K562 (cell line): ENCODE measurements around the gene TRIM69. TPM values are rescaled to one million over a fixed set of nuclear protein-coding genes. Genes with fewer than 3 reads are reported as not detected.

ENCODE experiments used
- ATF1 ChIP-seq, 2 experiments: fragments of 450-650 bp in 1 of 2; IDR thresholded peaks; 2 replicates each; pipeline ENCODE4 v1.6.1; 2016; ENCODE audit warnings: missing compliant biosample characterization in 1 of 2, missing genetic modification characterization in 1 of 2
- BRD9 ChIP-seq: fragments of 450-650 bp; IDR thresholded peaks from 2 replicates; pipeline ENCODE4 v1.6.1; 2018; ENCODE audit warnings: low read depth; ENCODE audit not compliant: partially characterized antibody
- EP400 ChIP-seq: fragments of 450-650 bp; IDR thresholded peaks from 2 replicates; pipeline ENCODE4 v1.6.1; 2017; ENCODE audit warnings: antibody characterized with exemption, mild to moderate bottlenecking, moderate library complexity
- FIP1L1 ChIP-seq: fragments of 200-400 bp; formaldehyde crosslinking; IDR thresholded peaks from 2 replicates; pipeline ENCODE4 v1.6.1; 2018; ENCODE audit warnings: mild to moderate bottlenecking, low read depth, low read length; ENCODE audit not compliant: poor library complexity, severe bottlenecking
- FOS ChIP-seq: IDR thresholded peaks from 3 replicates; pipeline ENCODE4 v1.6.1; 2011; ENCODE audit not compliant: insufficient read length; ENCODE audit errors: extremely low read depth
- FOSL1 ChIP-seq: fragments of 200-800 bp; sonication (Bioruptor generic); conservative IDR thresholded peaks from 2 replicates; pipeline ENCODE4 v1.6.1; 2016; ENCODE audit warnings: missing genetic modification characterization, missing compliant biosample characterization
- GABPB1 ChIP-seq: sonication (generic); formaldehyde crosslinking; IDR thresholded peaks from 2 replicates; pipeline ENCODE4 v1.8.0; 2022; ENCODE audit warnings: mild to moderate bottlenecking, missing genetic modification reagents
- HDAC2 ChIP-seq: fragments of 450-650 bp; IDR thresholded peaks from 2 replicates; pipeline ENCODE4 v1.6.1; 2016; ENCODE audit warnings: mild to moderate bottlenecking
- HDAC8 ChIP-seq: fragments of 450-650 bp; IDR thresholded peaks from 2 replicates; pipeline ENCODE4 v1.6.1; 2016; ENCODE audit warnings: mild to moderate bottlenecking, missing genetic modification characterization, moderate library complexity, missing compliant biosample characterization
- HLTF ChIP-seq: fragments of 450-650 bp; IDR thresholded peaks from 2 replicates; pipeline ENCODE4 v1.6.1; 2016
- HSF4 ChIP-seq: fragments of 250-450 bp; sonication (Bioruptor Pico); IDR thresholded peaks from 2 replicates; pipeline ENCODE4 v2.1.2; 2022; ENCODE audit warnings: mild to moderate bottlenecking, moderate library complexity, borderline replicate concordance
- ILK ChIP-seq: fragments of 450-650 bp; IDR thresholded peaks from 2 replicates; pipeline ENCODE4 v1.6.1; 2016; ENCODE audit warnings: missing genetic modification characterization, low read depth, mild to moderate bottlenecking, missing compliant biosample characterization, moderate library complexity, borderline replicate concordance
- KLF13 ChIP-seq: fragments of 450-650 bp; IDR thresholded peaks from 2 replicates; pipeline ENCODE4 v1.6.1; 2016; ENCODE audit warnings: missing genetic modification characterization, low read depth, mild to moderate bottlenecking, missing compliant biosample characterization, moderate library complexity, borderline replicate concordance
- LEF1 ChIP-seq: fragments of 450-650 bp; IDR thresholded peaks from 2 replicates; pipeline ENCODE4 v1.6.1; 2016; ENCODE audit warnings: mild to moderate bottlenecking
- MEF2D ChIP-seq: conservative IDR thresholded peaks from 2 replicates; pipeline ENCODE4 v1.6.1; 2016; ENCODE audit warnings: low read depth, missing genetic modification characterization, missing compliant biosample characterization
- NFYB ChIP-seq: IDR thresholded peaks from 2 replicates; pipeline ENCODE4 v1.6.1; 2011; ENCODE audit warnings: mild to moderate bottlenecking, moderate library complexity; ENCODE audit not compliant: insufficient read length; ENCODE audit errors: extremely low read depth
- PCBP2 ChIP-seq: fragments of 200-400 bp; formaldehyde crosslinking; IDR thresholded peaks from 2 replicates; pipeline ENCODE4 v1.6.1; 2018; ENCODE audit warnings: low read length, low read depth, mild to moderate bottlenecking, moderate library complexity; ENCODE audit not compliant: poor library complexity, severe bottlenecking
- RAD51 ChIP-seq: fragments of 450-650 bp; IDR thresholded peaks from 2 replicates; pipeline ENCODE4 v1.7.1; 2016; ENCODE audit warnings: low read depth, mild to moderate bottlenecking, borderline replicate concordance
- RB1 ChIP-seq: fragments of 450-650 bp; IDR thresholded peaks from 2 replicates; pipeline ENCODE4 v1.6.1; 2017; ENCODE audit warnings: low read depth, mild to moderate bottlenecking
- SAFB ChIP-seq: fragments of 200-400 bp; formaldehyde crosslinking; IDR thresholded peaks from 2 replicates; pipeline ENCODE4 v1.6.1; 2017; ENCODE audit warnings: low read depth, low read length, borderline replicate concordance
- SRSF9 ChIP-seq: fragments of 200-400 bp; formaldehyde crosslinking; IDR thresholded peaks from 2 replicates; pipeline ENCODE4 v1.6.1; 2017; ENCODE audit warnings: low read depth, low read length, borderline replicate concordance
- ZFP36 ChIP-seq: fragments of 150-350 bp; IDR thresholded peaks from 2 replicates; pipeline ENCODE4 v1.6.1; 2018; ENCODE audit warnings: low read length, low read depth; ENCODE audit not compliant: partially characterized antibody
- ZKSCAN3 ChIP-seq: fragments of 250-450 bp; sonication (Bioruptor Pico); IDR thresholded peaks from 2 replicates; pipeline ENCODE4 v1.4.0; 2020
- ZNF584 ChIP-seq: fragments of 200-800 bp; sonication (Bioruptor generic); IDR thresholded peaks from 2 replicates; pipeline ENCODE4 v1.6.1; 2016; ENCODE audit warnings: low read depth, mild to moderate bottlenecking, missing genetic modification characterization, missing compliant biosample characterization
- ZNF668 ChIP-seq: fragments of 250-450 bp; sonication (Bioruptor Pico); IDR thresholded peaks from 2 replicates; pipeline ENCODE4 v1.8.0; 2022; ENCODE audit warnings: mild to moderate bottlenecking, inconsistent platforms
- polyA plus RNA-seq, 8 experiments: library from polyadenylated mRNA; depleted of rRNA in 4 of 8; stranded (reverse) in 5 of 8; unstranded in 3 of 8; fragments of >200 nt; fragmentation: Nextera tagmentation in 2 of 8; fragmentation: Illumina TruSeq in 1 of 8; extraction: Ambion mirVana in 2 of 8; extraction: Trizol in 1 of 8; gene quantifications; 2 replicates each; pipeline versions ENCODE4 v1.2.1 to v1.2.3, GENCODE V29; 2011 to 2014; ENCODE audit warnings: inconsistent platforms in 1 of 8, missing spikeins in 1 of 8
- total RNA-seq, 7 experiments: library from RNA; depleted of rRNA in 6 of 7; stranded (reverse); fragments of >200 nt in 6 of 7; fragmentation: Illumina TruSeq in 2 of 7; extraction: Trizol in 2 of 7; gene quantifications; 2 replicates each; pipeline versions ENCODE4 v1.2.1 to v1.2.3, GENCODE V29; 2011 to 2021; ENCODE audit warnings: low replicate concordance in 1 of 7
- TF ChIP-seq, protein P1 (sequence below): fragments of 450-650 bp; IDR thresholded peaks from 2 replicates; pipeline ENCODE4 v1.6.1; 2014; ENCODE audit warnings: low read depth, mild to moderate bottlenecking, moderate library complexity, borderline replicate concordance
- TF ChIP-seq, protein P2 (sequence below): fragments of 450-650 bp; IDR thresholded peaks from 2 replicates; pipeline ENCODE4 v1.6.1; 2017; ENCODE audit warnings: antibody characterized with exemption

The TRIM69 gene
- total and polyA plus RNA-seq, 9 of the 15 experiments (the other 6 are each of a cell fraction or from before 2014, with no cell fraction given), result 1.0 to 4.3 (median 2.3) TPM

DNA sequence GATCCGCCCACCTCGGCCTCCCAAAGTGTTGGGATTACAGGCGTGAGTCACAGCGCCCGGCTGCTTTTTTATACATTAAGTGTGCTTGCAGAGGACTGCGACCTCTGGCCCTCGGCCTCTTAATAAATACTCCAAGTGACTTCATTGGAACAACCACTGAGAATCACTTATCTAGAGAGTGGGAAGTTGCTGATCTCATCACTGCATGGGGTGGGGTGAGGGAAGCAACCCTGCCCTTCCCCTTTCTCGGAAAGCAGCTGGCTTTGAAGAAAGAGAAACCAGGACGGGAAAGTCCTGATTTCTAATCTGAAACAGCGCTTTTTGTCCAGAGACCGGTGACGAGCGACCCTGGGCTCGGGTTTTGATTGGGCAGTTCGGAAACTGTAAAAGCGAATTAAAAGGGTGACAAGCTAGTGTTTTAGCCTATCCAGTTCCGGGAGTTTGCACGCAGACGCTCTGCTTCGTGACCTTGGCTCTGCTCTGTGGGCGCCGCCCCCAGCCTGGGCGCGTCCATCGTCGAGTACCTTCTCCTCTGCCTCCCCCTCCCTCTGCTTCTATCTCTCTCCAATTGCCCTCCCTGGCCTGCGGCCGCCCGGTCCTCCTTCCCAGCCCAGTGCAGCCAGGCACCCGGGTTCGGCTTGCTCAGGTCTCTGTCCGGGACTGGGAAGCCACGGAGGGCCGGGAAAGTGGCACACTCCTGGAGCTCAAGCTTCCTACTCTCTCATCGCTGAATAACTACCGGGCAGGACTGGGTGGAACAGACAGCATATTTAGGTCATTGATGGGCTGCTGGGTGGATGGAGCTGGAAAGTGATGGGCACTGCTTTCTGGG is 7.5 kb upstream of the TRIM69 start (continued):
- TF ChIP-seq GABPB1 (CRISPR knock-in tag), result peak; percentile 33; the same call in 1 of the 2 replicates
- no peak for TF ChIP-seq ZFP36
- no peak for TF ChIP-seq HSF4
- peak; percentile 32 for TF ChIP-seq FOS
- TF ChIP-seq RB1, result no peak
- peak; percentile 69 for TF ChIP-seq LEF1
- no peak for TF ChIP-seq RAD51
- TF ChIP-seq MEF2D (tag), result no peak
- no peak for TF ChIP-seq ILK
- TF ChIP-seq ZNF668 (CRISPR knock-in tag), result no peak
- TF ChIP-seq ZNF584 (CRISPR knock-in tag), result peak; percentile 18; the same call in 1 of the 2 replicates
- TF ChIP-seq, protein P1, sequence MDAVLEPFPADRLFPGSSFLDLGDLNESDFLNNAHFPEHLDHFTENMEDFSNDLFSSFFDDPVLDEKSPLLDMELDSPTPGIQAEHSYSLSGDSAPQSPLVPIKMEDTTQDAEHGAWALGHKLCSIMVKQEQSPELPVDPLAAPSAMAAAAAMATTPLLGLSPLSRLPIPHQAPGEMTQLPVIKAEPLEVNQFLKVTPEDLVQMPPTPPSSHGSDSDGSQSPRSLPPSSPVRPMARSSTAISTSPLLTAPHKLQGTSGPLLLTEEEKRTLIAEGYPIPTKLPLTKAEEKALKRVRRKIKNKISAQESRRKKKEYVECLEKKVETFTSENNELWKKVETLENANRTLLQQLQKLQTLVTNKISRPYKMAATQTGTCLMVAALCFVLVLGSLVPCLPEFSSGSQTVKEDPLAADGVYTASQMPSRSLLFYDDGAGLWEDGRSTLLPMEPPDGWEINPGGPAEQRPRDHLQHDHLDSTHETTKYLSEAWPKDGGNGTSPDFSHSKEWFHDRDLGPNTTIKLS, result no peak
- peak; percentile 96; the same call in 1 of the 2 replicates for TF ChIP-seq HDAC2
- no peak for TF ChIP-seq ATF1 (CRISPR knock-in tag; IDR thresholded peaks at IDR 0.05)
- TF ChIP-seq ATF1 (tag; IDR thresholded peaks at IDR 0.05), result peak; percentile 97
- TF ChIP-seq FIP1L1, result no peak
- no peak for TF ChIP-seq HDAC8 (tag)
- TF ChIP-seq FOSL1 (tag), result peak; percentile 93
- TF ChIP-seq KLF13 (tag), result no peak
- TF ChIP-seq ZKSCAN3 (CRISPR knock-in tag), result no peak
- peak; percentile 79 for TF ChIP-seq NFYB
- TF ChIP-seq EP400, result peak; percentile 86
- no peak for TF ChIP-seq SRSF9
- TF ChIP-seq SAFB, result no peak
- TF ChIP-seq HLTF, result no peak
- peak; percentile 76 for TF ChIP-seq BRD9
- TF ChIP-seq, protein P2, sequence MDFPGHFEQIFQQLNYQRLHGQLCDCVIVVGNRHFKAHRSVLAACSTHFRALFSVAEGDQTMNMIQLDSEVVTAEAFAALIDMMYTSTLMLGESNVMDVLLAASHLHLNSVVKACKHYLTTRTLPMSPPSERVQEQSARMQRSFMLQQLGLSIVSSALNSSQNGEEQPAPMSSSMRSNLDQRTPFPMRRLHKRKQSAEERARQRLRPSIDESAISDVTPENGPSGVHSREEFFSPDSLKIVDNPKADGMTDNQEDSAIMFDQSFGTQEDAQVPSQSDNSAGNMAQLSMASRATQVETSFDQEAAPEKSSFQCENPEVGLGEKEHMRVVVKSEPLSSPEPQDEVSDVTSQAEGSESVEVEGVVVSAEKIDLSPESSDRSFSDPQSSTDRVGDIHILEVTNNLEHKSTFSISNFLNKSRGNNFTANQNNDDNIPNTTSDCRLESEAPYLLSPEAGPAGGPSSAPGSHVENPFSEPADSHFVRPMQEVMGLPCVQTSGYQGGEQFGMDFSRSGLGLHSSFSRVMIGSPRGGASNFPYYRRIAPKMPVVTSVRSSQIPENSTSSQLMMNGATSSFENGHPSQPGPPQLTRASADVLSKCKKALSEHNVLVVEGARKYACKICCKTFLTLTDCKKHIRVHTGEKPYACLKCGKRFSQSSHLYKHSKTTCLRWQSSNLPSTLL, result no peak
- TF ChIP-seq PCBP2, result no peak
